Measurements from ENCODE around the gene MTHFR.
"Not testable (repeated sequence)": the region's sequence is repeated elsewhere in the genome, so short reads cannot be mapped to it uniquely, and the experiment has no call there.

Gene MTHFR

DNA sequence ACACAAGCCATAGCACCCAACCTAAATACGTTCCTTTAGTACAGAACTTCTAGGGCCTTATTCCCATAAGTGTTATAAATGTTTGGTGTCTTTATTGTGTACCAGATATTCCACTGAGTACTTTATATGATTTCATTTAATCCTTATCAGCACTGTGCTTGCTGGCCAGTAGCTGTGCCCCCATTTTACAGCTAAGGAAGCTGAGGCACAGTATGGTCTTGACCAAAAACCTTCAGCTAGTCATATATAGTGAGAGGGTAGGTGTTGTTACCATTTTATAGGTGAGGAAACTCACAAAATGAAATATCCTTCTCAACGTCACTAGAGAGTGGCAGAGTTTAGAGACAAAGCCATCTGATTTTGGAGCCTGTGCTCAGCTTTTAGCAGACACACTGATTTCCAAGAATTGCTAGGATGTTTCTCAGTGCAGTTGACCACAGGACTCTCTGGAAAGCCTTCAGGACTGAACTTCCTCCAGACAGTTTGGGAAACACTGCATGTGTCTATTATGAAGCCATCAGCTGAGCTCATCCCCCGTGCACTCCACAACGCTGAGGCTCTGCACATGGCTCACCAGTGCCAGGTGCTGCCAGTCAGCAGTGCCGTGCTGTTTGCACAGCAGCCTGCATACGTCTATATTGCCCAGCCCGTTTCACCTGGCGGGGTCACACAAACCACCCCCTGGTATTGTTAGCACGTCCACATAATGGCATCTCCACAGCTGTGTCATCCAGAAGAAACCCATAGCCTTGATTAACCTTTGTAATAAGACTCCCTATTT, 26.4 kb upstream of the MTHFR start:
- no peak for DNase-seq

DNA sequence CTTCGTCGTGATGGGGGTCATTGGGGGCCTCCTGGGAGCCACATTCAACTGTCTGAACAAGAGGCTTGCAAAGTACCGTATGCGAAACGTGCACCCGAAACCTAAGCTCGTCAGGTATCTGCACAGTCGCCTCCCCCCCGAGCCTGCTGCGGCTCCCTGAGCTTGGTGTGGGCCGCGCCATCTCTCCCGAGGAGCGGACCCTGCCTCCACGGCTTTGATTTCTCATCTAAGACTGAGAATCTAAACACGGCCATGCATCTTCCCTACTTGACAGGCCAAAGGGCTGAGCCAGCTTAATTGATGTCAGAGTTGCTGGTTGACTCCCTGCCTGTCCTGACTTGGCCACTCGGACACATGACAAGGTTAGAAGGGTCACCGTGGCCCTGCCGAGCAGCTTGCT, 22.7 kb upstream of the MTHFR start:
- DNase-seq, result no peak

DNA sequence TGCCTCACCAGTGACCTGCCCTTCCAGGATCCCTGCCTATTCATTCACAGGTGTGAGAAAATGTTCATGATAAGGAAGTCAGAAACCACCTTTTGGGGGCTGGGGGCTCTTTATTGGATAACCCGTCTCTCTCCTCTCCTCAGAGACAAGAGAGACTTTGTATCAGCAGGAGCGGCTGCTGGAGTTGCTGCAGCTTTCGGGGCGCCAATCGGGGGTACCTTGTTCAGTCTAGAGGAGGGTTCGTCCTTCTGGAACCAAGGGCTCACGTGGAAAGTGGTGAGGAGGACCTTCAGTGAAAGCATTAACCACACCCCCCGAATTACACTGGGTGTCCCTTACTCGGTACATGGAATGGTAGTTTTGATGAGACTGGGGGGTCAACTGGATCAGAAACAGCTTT, 21.2 kb upstream of the MTHFR start:
- DNase-seq, result no peak

DNA sequence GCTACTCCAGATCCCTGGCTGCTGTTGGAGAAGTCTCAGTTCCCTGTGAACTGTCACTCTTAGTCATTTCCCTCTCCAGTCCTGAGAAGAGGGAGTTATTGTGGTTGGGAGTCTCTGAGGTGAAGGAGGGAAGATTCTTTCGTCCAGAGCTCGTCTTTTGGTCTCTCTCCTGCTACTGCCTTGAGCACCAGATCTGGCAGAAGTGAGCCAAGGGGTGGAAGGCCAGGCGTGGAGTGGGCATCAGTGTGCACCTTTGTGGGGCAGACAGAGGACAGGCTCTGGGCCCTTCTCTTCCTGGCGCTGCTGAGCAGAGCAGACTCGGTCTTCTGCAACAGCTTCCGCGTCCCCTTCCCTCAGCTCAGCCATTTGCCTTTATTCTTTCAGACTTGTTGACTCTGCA, 19.4 kb upstream of the MTHFR start:
- no peak for DNase-seq

DNA sequence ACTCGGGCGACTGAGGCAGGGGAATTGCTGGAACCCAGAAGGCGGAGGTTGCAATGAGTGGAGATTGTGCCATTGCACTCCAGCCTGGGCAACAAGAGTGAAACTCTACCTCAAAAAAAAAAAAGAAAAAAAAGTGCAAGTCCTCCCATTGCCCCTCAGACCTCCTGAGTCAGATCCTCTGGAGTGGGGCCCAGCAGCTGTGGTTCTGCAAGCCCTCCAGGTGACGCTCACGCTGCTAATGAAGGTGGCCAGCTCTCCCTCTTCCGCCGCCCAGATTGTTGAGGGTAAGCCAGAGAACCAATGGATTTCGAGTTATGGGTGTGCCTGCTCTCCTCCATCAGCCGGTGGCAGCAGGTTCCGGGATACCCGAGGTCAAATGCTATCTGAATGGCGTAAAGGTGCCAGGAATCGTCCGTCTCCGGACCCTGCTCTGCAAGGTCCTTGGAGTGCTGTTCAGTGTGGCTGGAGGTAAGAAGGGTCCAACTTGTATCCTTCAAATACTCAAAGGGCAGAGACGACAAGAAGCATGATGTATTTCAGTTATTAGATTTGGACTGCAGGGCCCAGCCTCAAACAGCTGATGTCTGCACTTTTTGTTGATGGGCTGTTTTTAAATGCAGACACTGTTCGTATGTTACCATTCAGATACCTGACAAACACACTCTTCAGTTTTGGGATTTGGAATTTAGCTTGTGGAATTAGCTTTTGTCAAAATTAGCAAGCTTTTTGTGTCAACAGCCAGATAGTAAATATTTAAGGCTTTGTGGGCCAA, 17.8 kb upstream of the MTHFR start:
- DNase-seq, result no peak

GRCh38 chr1:11822091-11822490, 16.3 kb upstream of the MTHFR start:
- DNase-seq, result no peak

GRCh38 chr1:11817192-11817591, 11.4 kb upstream of the MTHFR start:
- DNase-seq, result no peak

GRCh38 chr1:11813021-11813420, 7.3 kb upstream of the MTHFR start:
- DNase-seq, result no peak

DNA sequence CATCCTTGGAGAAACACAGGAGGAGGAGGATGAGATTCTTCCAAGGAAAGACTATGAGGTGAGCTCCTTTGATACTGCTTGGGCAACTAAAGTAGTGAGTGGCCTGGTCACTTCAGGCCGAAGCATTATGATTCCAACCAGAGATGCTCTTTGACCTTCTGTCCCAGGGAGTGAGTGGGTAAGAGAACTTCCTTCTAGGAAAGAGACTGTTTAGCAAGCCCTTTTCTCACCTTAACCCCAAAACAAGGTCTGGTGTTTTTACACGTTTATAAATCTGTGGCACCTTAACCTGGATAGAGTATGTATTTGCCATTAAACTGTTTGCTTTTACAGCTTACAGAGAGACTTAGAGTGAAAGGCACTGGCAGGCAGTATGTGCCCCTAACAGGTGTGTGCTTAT, 1.4 kb upstream of the MTHFR start:
- DNase-seq, result no peak

- DNase-seq, result no peak
These were observed 658 bp upstream of the MTHFR start for GRCh38 chr1:11806307-11806936.

DNA sequence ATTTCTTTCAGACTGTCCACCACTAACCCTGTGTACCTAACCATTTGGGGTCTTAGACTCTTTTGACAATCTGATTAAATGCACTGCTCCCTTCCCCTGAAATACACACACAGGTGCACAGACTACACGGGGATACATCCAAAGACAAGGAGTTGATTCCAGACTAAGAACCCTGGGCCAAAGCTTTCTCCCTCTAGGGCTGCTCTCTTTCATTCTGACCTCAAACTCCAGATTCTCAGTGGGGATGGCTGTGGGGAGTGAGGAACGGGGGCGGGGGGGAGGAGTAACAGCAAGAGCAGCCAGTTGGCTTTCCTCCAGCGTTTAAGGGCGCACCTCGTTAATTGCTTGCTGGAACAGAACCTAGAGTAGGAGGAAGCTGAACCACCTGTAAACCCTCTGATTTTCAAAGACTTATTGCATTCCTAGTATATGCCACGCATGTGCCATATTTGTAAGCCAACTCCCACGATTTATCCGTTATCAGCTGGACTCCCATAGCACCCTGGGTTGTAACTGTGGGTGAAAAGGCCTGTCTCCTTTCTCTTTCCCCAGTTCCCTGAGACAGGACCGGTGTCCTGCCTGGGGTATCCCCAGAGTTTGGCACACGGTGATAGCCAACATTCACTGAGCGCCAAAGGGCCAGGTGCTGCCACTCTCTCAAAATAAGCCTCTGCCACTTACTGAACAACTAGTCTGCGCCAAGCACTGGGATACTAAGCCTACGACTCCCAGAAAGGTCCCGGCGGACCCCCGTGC, 920 bp downstream of the MTHFR start:
- peak; percentile 10 for DNase-seq

DNA sequence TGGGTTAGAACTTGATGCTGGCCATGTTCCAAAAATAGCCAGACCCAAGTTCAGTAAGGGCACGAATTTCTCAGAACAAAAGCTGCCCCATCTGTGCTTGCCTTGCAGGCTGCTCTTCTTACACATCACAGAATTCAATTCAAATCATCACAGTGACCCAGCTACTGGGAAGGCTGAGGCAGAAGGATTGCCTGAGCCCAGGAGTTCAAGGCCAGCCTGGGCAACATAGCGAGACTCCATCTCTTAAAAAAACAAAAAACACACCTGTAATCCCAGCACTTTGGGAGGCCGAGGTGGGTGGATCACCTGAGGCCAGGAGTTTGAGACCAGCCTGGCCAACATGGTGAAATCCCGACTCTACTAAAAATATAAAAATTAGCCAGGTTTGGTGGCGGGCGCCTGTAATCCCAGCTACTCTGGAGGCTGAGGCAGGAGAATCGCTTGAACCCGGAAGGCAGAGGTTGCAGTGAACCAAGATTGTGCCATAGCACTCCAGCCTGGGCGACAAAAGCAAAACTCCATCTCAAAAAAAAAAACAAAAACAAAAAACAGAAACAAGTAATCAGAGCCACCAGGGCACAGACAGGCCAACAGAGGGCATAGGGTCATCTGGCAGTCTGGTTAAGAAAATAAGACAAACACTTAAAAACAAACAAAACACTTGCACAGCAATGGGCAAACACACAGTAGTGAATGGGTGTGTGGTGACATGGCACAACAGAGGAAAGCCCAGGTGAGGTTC, 1.7 kb downstream of the MTHFR start:
- DNase-seq, result not testable (repeated sequence)

- peak; percentile 92 for DNase-seq
These were observed 2.5 kb downstream of the MTHFR start for GRCh38 chr1:11802973-11803885.

DNA sequence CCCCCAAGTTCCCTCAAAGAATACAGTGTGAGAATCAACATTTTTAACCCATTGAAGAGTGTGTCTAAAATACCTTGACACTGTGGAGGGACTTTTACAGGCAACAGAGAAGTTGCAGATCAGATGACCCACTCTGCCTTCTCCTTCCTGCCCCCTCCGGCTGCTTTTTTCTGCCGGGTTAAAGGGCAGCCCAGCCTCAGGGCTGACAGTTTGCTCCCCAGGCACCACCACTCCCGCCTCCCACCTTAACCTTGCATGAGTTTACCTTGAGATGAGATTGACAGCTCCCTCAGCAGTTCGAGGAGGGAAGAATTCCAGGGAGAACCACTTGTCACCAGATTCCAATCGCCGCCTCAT, 3.2 kb downstream of the MTHFR start:
- no peak for DNase-seq

GRCh38 chr1:11800756-11801433, 4.9 kb downstream of the MTHFR start:
- DNase-seq, result no peak

GRCh38 chr1:11800391-11800755, 5.4 kb downstream of the MTHFR start:
- no peak for DNase-seq

DNA sequence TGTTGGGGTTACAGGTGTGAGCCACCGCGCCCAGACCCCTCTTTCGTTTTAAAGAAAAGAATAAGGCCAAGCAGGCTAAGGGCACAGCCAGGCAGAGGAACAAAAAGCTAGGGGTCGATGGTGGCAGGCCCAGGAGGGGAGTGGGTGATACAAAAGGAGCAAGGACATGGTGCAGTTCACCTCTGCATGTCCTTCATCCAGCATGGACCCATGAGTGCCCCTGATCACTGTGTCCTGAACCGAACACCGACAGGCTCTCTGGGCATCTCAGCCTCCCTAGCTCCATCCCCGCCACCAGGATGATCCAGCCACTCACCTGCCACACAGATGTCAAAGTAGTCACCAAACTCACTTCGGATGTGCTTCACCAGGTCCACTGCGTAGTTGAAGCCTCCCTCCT, 5.9 kb downstream of the MTHFR start:
- DNase-seq, result no peak

DNA sequence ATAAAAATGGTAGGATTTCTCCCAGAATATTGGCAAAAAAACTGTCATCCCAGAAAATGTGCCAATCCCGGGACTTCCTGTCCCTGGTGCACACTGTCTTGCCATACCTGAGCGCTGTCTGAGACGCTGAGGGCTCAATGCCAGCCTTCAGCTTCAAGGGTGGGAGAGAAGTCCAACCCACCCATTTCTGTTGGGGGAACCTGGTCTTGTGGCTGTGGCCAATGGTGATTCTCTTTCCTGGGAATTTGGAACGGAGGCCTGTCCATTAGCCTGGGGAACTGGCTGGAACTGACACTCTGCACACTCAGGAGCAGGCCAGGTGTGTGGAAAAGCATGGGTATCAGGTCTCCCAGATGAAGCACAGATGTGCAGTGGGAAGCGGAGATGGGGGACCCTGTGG, 6.7 kb downstream of the MTHFR start:
- DNase-seq, result no peak

- DNase-seq, result no peak
These were observed 8.1 kb downstream of the MTHFR start for GRCh38 chr1:11797525-11798216.

All from NCI-H1694 (cell line).